WTC11 (cell line): ENCODE measurements around the gene NUDCD2. TPM values are rescaled to one million over a fixed set of nuclear protein-coding genes. Genes with fewer than 3 reads are reported as not detected.

Source experiments
- ATAC-seq: fragments of 200-7000 bp; cut with Tn5 transposase; 2 replicates; pipeline ENCODE4 v1.10.0; 2021; ENCODE audit warnings: mild to moderate bottlenecking, moderate library complexity
- CTCF ChIA-PET: fragments of 300-600 bp; sonication (Branson Sonifier 250); formaldehyde crosslinking; loops from one replicate; lab custom pipeline; 2021; ENCODE audit warnings: antibody characterized with exemption; lab: Charles Lee
- POLR2A ChIA-PET: fragments of 350-600 bp; sonication (Branson Sonifier 250); formaldehyde crosslinking; loops from one replicate; lab custom pipeline; 2021; ENCODE audit warnings: antibody characterized with exemption; lab: Charles Lee
- DNase-seq: peaks from one replicate; pipeline ENCODE4 v3.0.0; 2021; ENCODE audit warnings: low spot score
- H3K27ac Mint-ChIP-seq: 2 replicates; pipeline ENCODE4 v1.8.0; 2021; ENCODE audit warnings: mixed read lengths
- H3K27me3 Mint-ChIP-seq: 2 replicates; pipeline ENCODE4 v1.8.0; 2021; ENCODE audit warnings: low read depth, mild to moderate bottlenecking, moderate library complexity, mixed read lengths
- H3K36me3 Mint-ChIP-seq: 2 replicates; pipeline ENCODE4 v1.8.0; 2021; ENCODE audit warnings: mixed read lengths
- H3K4me1 Mint-ChIP-seq: 2 replicates; pipeline ENCODE4 v1.8.0; 2022; ENCODE audit warnings: mixed read lengths
- H3K4me3 Mint-ChIP-seq: 2 replicates; pipeline ENCODE4 v1.8.0; 2021; ENCODE audit warnings: mild to moderate bottlenecking, moderate library complexity, mixed read lengths
- H3K9me3 Mint-ChIP-seq: 2 replicates; pipeline ENCODE4 v1.8.0; 2021; ENCODE audit warnings: mixed read lengths
- AFF4 ChIP-seq: sonication (generic); formaldehyde crosslinking; IDR thresholded peaks from 2 replicates; pipeline ENCODE4 v1.8.1; 2023; ENCODE audit warnings: mild to moderate bottlenecking, missing genetic modification reagents, borderline replicate concordance
- CBFB ChIP-seq: sonication (generic); formaldehyde crosslinking; IDR thresholded peaks from 2 replicates; pipeline ENCODE4 v1.8.1; 2022; ENCODE audit warnings: mild to moderate bottlenecking, low read depth, missing genetic modification reagents
- EMX1 ChIP-seq: fragments of 250-450 bp; sonication (Bioruptor Pico); IDR thresholded peaks from 2 replicates; pipeline ENCODE4 v1.8.0; 2021; ENCODE audit warnings: mild to moderate bottlenecking
- ETV6 ChIP-seq: sonication (generic); formaldehyde crosslinking; IDR thresholded peaks from 2 replicates; pipeline ENCODE4 v1.8.1; 2022; ENCODE audit warnings: mild to moderate bottlenecking, missing genetic modification reagents
- FOXJ3 ChIP-seq: sonication (generic); formaldehyde crosslinking; IDR thresholded peaks from 2 replicates; pipeline ENCODE4 v1.9.0; 2021; ENCODE audit warnings: missing genetic modification reagents, mild to moderate bottlenecking, borderline replicate concordance
- FOXK1 ChIP-seq: sonication (generic); formaldehyde crosslinking; IDR thresholded peaks from 2 replicates; pipeline ENCODE4 v1.8.0; 2022; ENCODE audit warnings: mild to moderate bottlenecking, moderate library complexity, missing genetic modification reagents
- IRF2 ChIP-seq: sonication (generic); formaldehyde crosslinking; IDR thresholded peaks from 2 replicates; pipeline ENCODE4 v1.8.0; 2022; ENCODE audit warnings: low read depth, missing genetic modification reagents, borderline replicate concordance
- NFATC4 ChIP-seq: fragments of 250-450 bp; sonication (Bioruptor Pico); IDR thresholded peaks from 2 replicates; pipeline ENCODE4 v1.9.0; 2021; ENCODE audit warnings: mild to moderate bottlenecking
- NR1H2 ChIP-seq: sonication (generic); formaldehyde crosslinking; IDR thresholded peaks from 2 replicates; pipeline ENCODE4 v1.9.0; 2021; ENCODE audit warnings: mild to moderate bottlenecking, moderate library complexity, missing genetic modification reagents
- PREB ChIP-seq: sonication (generic); formaldehyde crosslinking; IDR thresholded peaks from 2 replicates; pipeline ENCODE4 v1.8.1; 2022; ENCODE audit warnings: mild to moderate bottlenecking, missing genetic modification reagents, moderate library complexity, borderline replicate concordance
- SMAD3 ChIP-seq: sonication (generic); formaldehyde crosslinking; IDR thresholded peaks from 2 replicates; pipeline ENCODE4 v1.8.0; 2022; ENCODE audit warnings: missing genetic modification reagents, mild to moderate bottlenecking, borderline replicate concordance
- TEAD4 ChIP-seq: sonication (generic); formaldehyde crosslinking; IDR thresholded peaks from 2 replicates; pipeline ENCODE4 v1.8.0; 2022; ENCODE audit warnings: mild to moderate bottlenecking, missing genetic modification reagents
- USF1 ChIP-seq: sonication (generic); formaldehyde crosslinking; IDR thresholded peaks from 2 replicates; pipeline ENCODE4 v1.8.0; 2022; ENCODE audit warnings: mild to moderate bottlenecking, missing genetic modification reagents
- ZNF138 ChIP-seq: sonication (generic); formaldehyde crosslinking; conservative IDR thresholded peaks from 2 replicates; pipeline ENCODE4 v1.8.1; 2022; ENCODE audit warnings: mild to moderate bottlenecking, moderate library complexity, missing genetic modification reagents
- ZNF219 ChIP-seq: sonication (generic); formaldehyde crosslinking; IDR thresholded peaks from 2 replicates; pipeline ENCODE4 v1.8.0; 2023; ENCODE audit warnings: missing genetic modification reagents, mild to moderate bottlenecking, borderline replicate concordance
- ZNF671 ChIP-seq: fragments of 250-450 bp; sonication (Bioruptor Pico); IDR thresholded peaks from 2 replicates; pipeline ENCODE4 v1.8.0; 2021; ENCODE audit warnings: mild to moderate bottlenecking
- total RNA-seq: library from RNA; stranded (reverse); gene quantifications from 3 replicates; pipeline ENCODE4 v1.2.3, GENCODE V29; 2021
- TF ChIP-seq, protein P1 (sequence below): sonication (generic); formaldehyde crosslinking; IDR thresholded peaks from 2 replicates; pipeline ENCODE4 v1.8.0; 2022; ENCODE audit warnings: mild to moderate bottlenecking, missing genetic modification reagents
- TF ChIP-seq, protein P2 (sequence below): sonication (generic); formaldehyde crosslinking; IDR thresholded peaks from 2 replicates; pipeline ENCODE4 v1.8.1; 2023; ENCODE audit warnings: mild to moderate bottlenecking, missing genetic modification reagents
- TF ChIP-seq, protein P3 (sequence below): sonication (generic); formaldehyde crosslinking; IDR thresholded peaks from 2 replicates; pipeline ENCODE4 v1.8.0; 2022; ENCODE audit warnings: mild to moderate bottlenecking, missing genetic modification reagents
- TF ChIP-seq, protein P4 (sequence below): sonication (generic); formaldehyde crosslinking; IDR thresholded peaks from 2 replicates; pipeline ENCODE4 v1.8.1; 2022; ENCODE audit warnings: missing genetic modification reagents, borderline replicate concordance

The NUDCD2 gene
- total RNA-seq, 1 experiment from 2014 or later = 73.4 TPM

- Mint-ChIP-seq H3K27me3 (no peaks in the 10 kb centered on the region), H3K9me3 (no peaks in the 10 kb centered on the region), H3K27ac (no peak overlapping the region), H3K4me3 (no peak overlapping the region), H3K36me3 (peaks cover 73% of the 10 kb centered on the region), H3K4me1 (peaks cover 4% of the 10 kb centered on the region; the same call in 1 of the 2 replicates)
- ATAC-seq (no peak), DNase-seq (no peak)
- CTCF ChIA-PET = no interaction called here
- TF ChIP-seq USF1 = no peak
- TF ChIP-seq ETV6 = no peak
- no peak for TF ChIP-seq TEAD4
- TF ChIP-seq ZNF219 (CRISPR knock-in tag) = no peak
- TF ChIP-seq PREB (CRISPR knock-in tag) = no peak
- TF ChIP-seq NFATC4 (CRISPR knock-in tag) = no peak
- TF ChIP-seq FOXJ3 = no peak
- no peak for TF ChIP-seq AFF4 (CRISPR knock-in tag)
- TF ChIP-seq, protein P1, sequence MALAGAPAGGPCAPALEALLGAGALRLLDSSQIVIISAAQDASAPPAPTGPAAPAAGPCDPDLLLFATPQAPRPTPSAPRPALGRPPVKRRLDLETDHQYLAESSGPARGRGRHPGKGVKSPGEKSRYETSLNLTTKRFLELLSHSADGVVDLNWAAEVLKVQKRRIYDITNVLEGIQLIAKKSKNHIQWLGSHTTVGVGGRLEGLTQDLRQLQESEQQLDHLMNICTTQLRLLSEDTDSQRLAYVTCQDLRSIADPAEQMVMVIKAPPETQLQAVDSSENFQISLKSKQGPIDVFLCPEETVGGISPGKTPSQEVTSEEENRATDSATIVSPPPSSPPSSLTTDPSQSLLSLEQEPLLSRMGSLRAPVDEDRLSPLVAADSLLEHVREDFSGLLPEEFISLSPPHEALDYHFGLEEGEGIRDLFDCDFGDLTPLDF (CRISPR knock-in tag) = no peak
- TF ChIP-seq, protein P2, sequence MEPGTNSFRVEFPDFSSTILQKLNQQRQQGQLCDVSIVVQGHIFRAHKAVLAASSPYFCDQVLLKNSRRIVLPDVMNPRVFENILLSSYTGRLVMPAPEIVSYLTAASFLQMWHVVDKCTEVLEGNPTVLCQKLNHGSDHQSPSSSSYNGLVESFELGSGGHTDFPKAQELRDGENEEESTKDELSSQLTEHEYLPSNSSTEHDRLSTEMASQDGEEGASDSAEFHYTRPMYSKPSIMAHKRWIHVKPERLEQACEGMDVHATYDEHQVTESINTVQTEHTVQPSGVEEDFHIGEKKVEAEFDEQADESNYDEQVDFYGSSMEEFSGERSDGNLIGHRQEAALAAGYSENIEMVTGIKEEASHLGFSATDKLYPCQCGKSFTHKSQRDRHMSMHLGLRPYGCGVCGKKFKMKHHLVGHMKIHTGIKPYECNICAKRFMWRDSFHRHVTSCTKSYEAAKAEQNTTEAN = no peak
- TF ChIP-seq EMX1 (CRISPR knock-in tag) = no peak
- TF ChIP-seq, protein P3, sequence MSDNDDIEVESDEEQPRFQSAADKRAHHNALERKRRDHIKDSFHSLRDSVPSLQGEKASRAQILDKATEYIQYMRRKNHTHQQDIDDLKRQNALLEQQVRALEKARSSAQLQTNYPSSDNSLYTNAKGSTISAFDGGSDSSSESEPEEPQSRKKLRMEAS = no peak
- no peak for TF ChIP-seq SMAD3 (CRISPR knock-in tag)
- no peak for TF ChIP-seq ZNF671 (CRISPR knock-in tag)
- TF ChIP-seq NR1H2 = no peak
- TF ChIP-seq IRF2 = no peak
- TF ChIP-seq CBFB (CRISPR knock-in tag) = no peak
- TF ChIP-seq, protein P4, sequence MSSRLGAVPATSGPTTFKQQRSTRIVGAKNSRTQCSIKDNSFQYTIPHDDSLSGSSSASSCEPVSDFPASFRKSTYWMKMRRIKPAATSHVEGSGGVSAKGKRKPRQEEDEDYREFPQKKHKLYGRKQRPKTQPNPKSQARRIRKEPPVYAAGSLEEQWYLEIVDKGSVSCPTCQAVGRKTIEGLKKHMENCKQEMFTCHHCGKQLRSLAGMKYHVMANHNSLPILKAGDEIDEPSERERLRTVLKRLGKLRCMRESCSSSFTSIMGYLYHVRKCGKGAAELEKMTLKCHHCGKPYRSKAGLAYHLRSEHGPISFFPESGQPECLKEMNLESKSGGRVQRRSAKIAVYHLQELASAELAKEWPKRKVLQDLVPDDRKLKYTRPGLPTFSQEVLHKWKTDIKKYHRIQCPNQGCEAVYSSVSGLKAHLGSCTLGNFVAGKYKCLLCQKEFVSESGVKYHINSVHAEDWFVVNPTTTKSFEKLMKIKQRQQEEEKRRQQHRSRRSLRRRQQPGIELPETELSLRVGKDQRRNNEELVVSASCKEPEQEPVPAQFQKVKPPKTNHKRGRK (CRISPR knock-in tag) = no peak
- TF ChIP-seq ZNF138 (CRISPR knock-in tag) = no peak
- TF ChIP-seq FOXK1 = no peak
- POLR2A ChIA-PET = no interaction called here
Observed at GRCh38 chr5:163467682-163468081, 7.8 kb upstream of the NUDCD2 start.
